GM10847 (cell line): ENCODE data around the gene BLOC1S2.

ENCODE experiments used
- POLR2A ChIP-seq: IDR thresholded peaks from 2 replicates; pipeline ENCODE4 v1.6.1; 2011; ENCODE audit not compliant: insufficient read length; ENCODE audit errors: extremely low read depth

The BLOC1S2 gene

GRCh38 chr10:100286051-100287033 is at the start of gene BLOC1S2:
Gene BLOC1S2 (minus strand): TSS chr10:100286680. CDS start chr10:100286659, 21 bp downstream.
- TF ChIP-seq POLR2A, result peak; percentile 95

DNA sequence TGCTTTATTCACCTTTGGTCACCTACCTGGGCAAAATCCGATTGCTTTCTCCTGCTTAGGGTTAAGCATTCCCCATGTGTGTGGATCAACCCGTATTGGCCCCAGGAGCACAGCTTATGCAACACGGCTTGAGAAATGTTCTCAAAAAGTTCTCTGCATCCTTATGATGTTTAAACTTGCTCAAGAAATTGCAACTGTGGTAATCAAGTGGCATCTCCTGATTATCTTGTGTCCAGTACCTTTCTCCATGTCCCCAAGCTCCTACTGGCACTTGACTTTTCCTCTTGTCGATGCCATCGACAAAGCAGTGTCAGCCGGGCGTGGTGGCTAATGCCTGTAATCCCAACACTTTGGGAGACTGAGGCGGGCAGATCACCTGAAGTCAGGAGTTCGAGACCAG is 48.3 kb upstream of the BLOC1S2 start:
- TF ChIP-seq POLR2A, result no peak

DNA sequence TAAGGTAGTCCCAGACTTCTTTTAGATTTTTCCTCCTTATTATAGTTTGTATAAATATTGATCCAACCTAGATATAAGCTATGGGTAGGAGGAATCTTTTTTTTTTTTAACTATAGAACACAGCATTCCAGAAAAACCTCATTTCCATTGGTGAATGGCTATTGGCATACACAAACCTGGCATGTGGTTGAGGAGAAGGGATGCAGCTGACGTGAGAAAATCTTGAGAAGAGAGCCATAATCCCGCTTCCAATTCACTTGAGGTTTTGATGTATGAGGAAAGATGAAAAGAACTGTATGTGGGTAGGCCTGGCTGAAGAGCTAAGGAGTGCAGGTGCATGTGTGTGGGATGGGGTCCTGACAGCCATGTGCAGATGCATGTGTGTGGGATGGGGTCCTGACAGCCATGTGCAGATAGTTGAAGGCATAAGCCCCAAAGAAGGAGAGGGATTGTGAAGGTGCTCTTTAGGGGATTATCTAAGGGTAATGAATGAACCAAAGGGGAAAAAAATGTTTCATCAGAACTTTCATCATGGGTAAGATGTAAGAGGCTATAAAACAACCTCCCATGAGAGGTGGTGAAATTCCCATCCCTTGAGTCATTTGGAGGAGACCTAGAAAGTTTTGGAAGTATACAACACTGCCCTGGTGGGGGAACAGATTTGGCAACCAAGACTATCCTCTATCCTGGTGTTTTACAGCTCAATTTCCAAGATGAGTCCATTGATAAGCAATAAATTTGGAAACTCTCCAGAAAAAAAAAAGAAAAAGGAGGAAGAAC is 47.4 kb upstream of the BLOC1S2 start:
- no peak for TF ChIP-seq POLR2A

DNA sequence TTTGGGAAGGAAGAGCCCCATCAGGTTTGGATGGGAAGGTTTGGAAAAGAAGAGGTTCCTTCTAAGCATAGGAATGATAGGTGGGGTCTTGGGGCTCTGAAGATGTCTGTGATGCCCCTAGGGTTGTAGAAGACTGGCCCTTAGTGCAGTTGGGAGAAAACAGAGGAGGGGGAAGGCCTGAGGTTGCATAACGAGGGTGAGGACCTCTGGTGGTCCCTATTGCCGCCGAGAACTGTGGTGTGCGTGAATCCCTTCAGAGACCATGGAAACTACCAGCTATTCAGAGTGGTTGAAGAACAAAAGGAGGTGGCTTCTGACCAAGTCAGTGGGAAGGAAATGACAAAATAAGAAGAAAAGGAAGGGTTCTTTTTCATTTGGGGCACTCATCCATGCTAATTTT is 46.6 kb upstream of the BLOC1S2 start:
- TF ChIP-seq POLR2A, result no peak

DNA sequence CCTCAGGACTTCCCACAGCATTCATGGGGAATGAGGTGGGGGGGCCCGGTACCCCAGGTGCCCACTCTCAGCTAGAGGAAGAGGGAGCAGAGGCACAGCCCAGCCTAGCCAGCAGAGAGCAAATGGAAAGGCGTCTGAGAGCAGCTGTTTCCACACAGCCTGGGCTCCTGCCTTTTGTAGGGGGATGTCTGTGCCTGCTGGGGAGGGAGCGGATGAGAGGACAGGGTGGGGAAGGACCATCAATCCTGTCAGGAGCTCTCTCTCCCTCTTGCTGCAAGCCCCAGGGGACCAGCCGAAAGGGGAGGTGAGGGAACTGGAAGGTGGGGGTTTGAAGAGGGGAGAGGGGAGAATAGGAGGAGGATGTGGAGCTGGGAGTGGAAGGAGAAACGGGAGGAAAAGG is 43.6 kb upstream of the BLOC1S2 start, which contains the start of gene PKD2L1:
Gene PKD2L1, minus strand, starts transcription at position 150 of the 400 bp plus-strand sequence. Its CDS starts 125 bp downstream, at position 25.
- TF ChIP-seq POLR2A, result no peak

DNA sequence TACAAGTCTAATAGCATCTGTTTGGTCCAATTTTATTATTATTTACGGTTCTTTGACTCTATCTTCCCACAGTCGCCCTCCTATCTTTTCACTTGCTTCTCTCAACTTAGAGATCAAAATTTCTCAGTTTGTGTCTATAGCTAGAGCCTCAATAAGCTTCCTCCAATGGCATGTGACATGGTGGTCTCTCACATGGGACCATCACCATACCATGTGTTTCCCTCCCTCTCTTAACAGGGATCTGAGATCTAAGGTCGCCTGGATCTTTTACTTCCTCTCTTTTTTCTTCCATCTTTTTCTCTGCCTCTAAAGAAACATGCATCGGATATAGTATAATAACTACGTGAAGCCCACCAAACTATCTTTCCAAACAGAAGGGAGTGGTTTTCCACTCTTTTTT is 41.7 kb upstream of the BLOC1S2 start:
- TF ChIP-seq POLR2A, result no peak

GRCh38 chr10:100327718-100328009 is 41.2 kb upstream of the BLOC1S2 start:
- TF ChIP-seq POLR2A, result no peak

- TF ChIP-seq POLR2A, result no peak
Measured at GRCh38 chr10:100327007-100327717, 40.7 kb upstream of the BLOC1S2 start.

- TF ChIP-seq POLR2A, result no peak
Measured at GRCh38 chr10:100325158-100325557, 38.7 kb upstream of the BLOC1S2 start.

GRCh38 chr10:100319707-100320402 is 33.4 kb upstream of the BLOC1S2 start:
- no peak for TF ChIP-seq POLR2A

- no peak for TF ChIP-seq POLR2A
Measured at GRCh38 chr10:100318207-100318606, 31.7 kb upstream of the BLOC1S2 start.

- TF ChIP-seq POLR2A, result no peak
Measured at GRCh38 chr10:100315615-100316014, 29.1 kb upstream of the BLOC1S2 start.

DNA sequence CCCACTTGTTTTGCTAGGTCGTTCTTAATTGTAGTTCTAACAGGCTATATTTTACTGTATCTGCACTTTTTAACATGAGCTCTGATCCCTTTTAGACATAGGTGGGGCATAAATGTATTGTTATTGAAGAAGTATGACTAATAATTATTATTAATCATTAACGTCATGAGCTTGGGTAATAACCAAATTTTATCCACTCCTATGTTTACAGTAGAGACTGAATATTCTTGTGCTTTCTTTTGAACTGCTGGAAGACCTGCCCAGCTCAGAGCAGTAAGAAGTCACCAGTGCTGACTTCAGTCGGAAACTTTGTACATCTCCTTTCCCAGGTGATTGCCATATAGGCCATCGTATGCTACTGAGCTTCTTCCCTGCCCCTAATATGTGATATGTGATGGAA is 24.8 kb upstream of the BLOC1S2 start:
- TF ChIP-seq POLR2A, result no peak

- TF ChIP-seq POLR2A, result no peak
Measured at GRCh38 chr10:100307684-100308083, 21.2 kb upstream of the BLOC1S2 start.

- no peak for TF ChIP-seq POLR2A
Measured at GRCh38 chr10:100306861-100307260, 20.4 kb upstream of the BLOC1S2 start.
